ENCODE results near the gene CACNA1B. TPM values are rescaled to one million over a fixed set of nuclear protein-coding genes. Genes with fewer than 3 reads are reported as not detected.

The CACNA1B gene
- total RNA-seq, 1 experiment from 2014 or later = not detected

DNA sequence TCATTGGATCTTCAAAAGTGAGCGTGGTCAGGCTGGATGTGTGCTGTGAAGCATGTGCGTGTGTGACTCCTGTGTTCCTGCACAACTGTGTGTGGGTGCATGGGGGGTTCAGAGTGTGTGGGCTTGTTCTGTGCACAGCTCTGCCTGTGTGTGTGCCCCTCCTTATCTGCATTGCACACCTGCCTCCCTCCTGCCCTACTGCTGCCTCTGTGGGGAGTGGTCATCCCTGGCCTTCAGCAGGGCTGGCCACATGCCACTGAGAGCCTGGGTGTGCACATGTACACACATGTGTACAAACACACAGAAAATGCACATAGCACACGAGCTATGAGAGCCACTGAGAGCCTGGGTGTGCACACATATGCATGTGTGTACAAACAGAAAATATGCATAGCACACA, 92.1 kb downstream of the CACNA1B start:
- TF ChIP-seq CTCF (IDR thresholded peaks at IDR 0.05; ENCODE audit: unreplicated experiment) = no peak
- no TSS peak for BruUV-seq (replicated peaks)
- H3K9me3 Mint-ChIP-seq (ENCODE audit: low read depth, unreplicated experiment) = peaks cover 5% of the 10 kb centered on the region
- H3K27me3 Mint-ChIP-seq (ENCODE audit: unreplicated experiment) = peaks cover 61% of the 10 kb centered on the region
- no peaks in the 10 kb centered on the region for H3K4me1 Mint-ChIP-seq (ENCODE audit: low read depth, unreplicated experiment)
- H3K36me3 Mint-ChIP-seq (ENCODE audit: insufficient read depth, unreplicated experiment) = peaks cover 5% of the 10 kb centered on the region
- no peak overlapping the region for H3K4me3 Mint-ChIP-seq (ENCODE audit: low read depth, unreplicated experiment)
- intact Hi-C loops (cut with micrococcal nuclease; ENCODE audit: unreplicated experiment) = no loop called here
- DNase-seq = no peak
- CTCF ChIA-PET = no interaction called here
- H3K27ac Mint-ChIP-seq (ENCODE audit: unreplicated experiment) = no peak overlapping the region

GRCh38 chr9:137970098-137970497, 92.5 kb downstream of the CACNA1B start:
- Mint-ChIP-seq H3K9me3 (ENCODE audit: low read depth, unreplicated experiment) (peaks cover 5% of the 10 kb centered on the region), H3K27ac (ENCODE audit: unreplicated experiment) (no peak overlapping the region), H3K36me3 (ENCODE audit: insufficient read depth, unreplicated experiment) (peaks cover 5% of the 10 kb centered on the region), H3K4me3 (ENCODE audit: low read depth, unreplicated experiment) (no peak overlapping the region), H3K27me3 (ENCODE audit: unreplicated experiment) (peaks cover 61% of the 10 kb centered on the region), H3K4me1 (ENCODE audit: low read depth, unreplicated experiment) (no peaks in the 10 kb centered on the region)
- intact Hi-C loops (cut with micrococcal nuclease; ENCODE audit: unreplicated experiment) = no loop called here
- CTCF ChIA-PET = no interaction called here
- TF ChIP-seq CTCF (IDR thresholded peaks at IDR 0.05; ENCODE audit: unreplicated experiment) = no peak
- no peak for DNase-seq
- no TSS peak for BruUV-seq (replicated peaks)

- intact Hi-C loops (cut with micrococcal nuclease; ENCODE audit: unreplicated experiment) = no loop called here
- no peak for DNase-seq
- Mint-ChIP-seq H3K4me1 (ENCODE audit: low read depth, unreplicated experiment) (no peaks in the 10 kb centered on the region), H3K27ac (ENCODE audit: unreplicated experiment) (no peak overlapping the region), H3K36me3 (ENCODE audit: insufficient read depth, unreplicated experiment) (peaks cover 5% of the 10 kb centered on the region), H3K27me3 (ENCODE audit: unreplicated experiment) (peaks cover 61% of the 10 kb centered on the region), H3K4me3 (ENCODE audit: low read depth, unreplicated experiment) (no peak overlapping the region), H3K9me3 (ENCODE audit: low read depth, unreplicated experiment) (peaks cover 5% of the 10 kb centered on the region)
- no peak for TF ChIP-seq CTCF (IDR thresholded peaks at IDR 0.05; ENCODE audit: unreplicated experiment)
- no TSS peak for BruUV-seq (replicated peaks)
- CTCF ChIA-PET = no interaction called here
These were observed 93.3 kb downstream of the CACNA1B start for GRCh38 chr9:137970686-137971476.

GRCh38 chr9:137971477-137972138, 94.0 kb downstream of the CACNA1B start:
- DNase-seq = no peak
- H3K9me3 Mint-ChIP-seq (ENCODE audit: low read depth, unreplicated experiment) = peaks cover 5% of the 10 kb centered on the region
- H3K27ac Mint-ChIP-seq (ENCODE audit: unreplicated experiment) = no peak overlapping the region
- TF ChIP-seq CTCF (IDR thresholded peaks at IDR 0.05; ENCODE audit: unreplicated experiment) = no peak
- H3K27me3 Mint-ChIP-seq (ENCODE audit: unreplicated experiment) = peaks cover 59% of the 10 kb centered on the region
- H3K36me3 Mint-ChIP-seq (ENCODE audit: insufficient read depth, unreplicated experiment) = peaks cover 5% of the 10 kb centered on the region
- intact Hi-C loops (cut with micrococcal nuclease; ENCODE audit: unreplicated experiment) = no loop called here
- no peak overlapping the region for H3K4me3 Mint-ChIP-seq (ENCODE audit: low read depth, unreplicated experiment)
- CTCF ChIA-PET = no interaction called here
- BruUV-seq (replicated peaks) = no TSS peak
- no peaks in the 10 kb centered on the region for H3K4me1 Mint-ChIP-seq (ENCODE audit: low read depth, unreplicated experiment)
